Suprapubic skin (tissue), 4 donors: ENCODE results near the gene AFG1L. TPM values are rescaled to one million over a fixed set of nuclear protein-coding genes. Genes with fewer than 3 reads are reported as not detected.
"Not testable (repeated sequence)": the region's sequence is repeated elsewhere in the genome, so short reads cannot be mapped to it uniquely, and the experiment has no call there.

Experiments
- DNase-seq, 2 donors: peaks; one replicate each; pipeline ENCODE4 v3.0.0-alpha.2; 2019; ENCODE audit warnings: low spot score in 2 of 2
- H3K27ac ChIP-seq: fragments of 200-600 bp; sonication (generic); one replicate; pipeline ENCODE4 v1.5.1; 2019
- H3K27me3 ChIP-seq: fragments of 200-600 bp; sonication (generic); one replicate; pipeline ENCODE4 v1.5.1; 2019
- H3K36me3 ChIP-seq: fragments of 200-600 bp; sonication (generic); one replicate; pipeline ENCODE4 v1.5.1; 2019
- H3K4me1 ChIP-seq: fragments of 200-600 bp; sonication (generic); one replicate; pipeline ENCODE4 v1.5.1; 2019
- H3K4me3 ChIP-seq: fragments of 200-600 bp; sonication (generic); one replicate; pipeline ENCODE4 v1.5.1; 2019; ENCODE audit warnings: mild to moderate bottlenecking
- H3K9me3 ChIP-seq: fragments of 200-600 bp; sonication (generic); one replicate; pipeline ENCODE4 v1.5.1; 2019
- CTCF ChIP-seq, 2 donors: fragments of 200-600 bp in 1 of 2; fragments of 450-650 bp in 1 of 2; sonication (generic) in 1 of 2; IDR thresholded peaks; one replicate each; pipeline ENCODE4 v1.5.1; 2016 to 2019; ENCODE audit warnings: antibody characterized with exemption in 2 of 2, mild to moderate bottlenecking in 1 of 2, moderate library complexity in 1 of 2
- EP300 ChIP-seq: sonication (generic); formaldehyde crosslinking; IDR thresholded peaks from one replicate; pipeline ENCODE4 v1.6.1; 2017; ENCODE audit warnings: antibody characterized with exemption
- POLR2A ChIP-seq, 2 donors: fragments of 450-650 bp; IDR thresholded peaks; one replicate each; pipeline ENCODE4 v1.6.1; 2017; ENCODE audit warnings: antibody characterized with exemption in 2 of 2, mild to moderate bottlenecking in 2 of 2, moderate library complexity in 2 of 2
- POLR2AphosphoS5 ChIP-seq, 3 donors: sonication (generic); formaldehyde crosslinking; IDR thresholded peaks; one replicate each; pipeline ENCODE4 v1.6.1; 2017; ENCODE audit warnings: antibody characterized with exemption in 3 of 3
- WGBS: methylation state at CpG from one replicate; pipeline ENCODE4 v1.1.5; 2018; 5-methylcytosine and 5-hydroxymethylcytosine counted together
- total RNA-seq, 4 donors: library from RNA; depleted of rRNA; stranded (reverse); fragments of >200 nt; gene quantifications; one replicate each; pipeline ENCODE4 v1.1.0, GENCODE V29; 2016

Gene AFG1L
- total RNA-seq, 4 donors from 2014 or later = 1.3 to 7.4 (median 3.0) TPM

GRCh38 chr6:108407904-108408827 is 113.3 kb downstream of the AFG1L start:
- Histone ChIP-seq H3K9me3 (no peaks in the 10 kb centered on the region), H3K27me3 (no peaks in the 10 kb centered on the region), H3K4me1 (no peaks in the 10 kb centered on the region), H3K36me3 (no peaks in the 10 kb centered on the region), H3K4me3 (no peak overlapping the region), H3K27ac (no peak overlapping the region)
- WGBS = 70% methylated on average over 3 of the region's 3 CpGs
- TF ChIP-seq POLR2AphosphoS5 (IDR thresholded peaks at IDR 0.05) (no peak), POLR2A (IDR thresholded peaks at IDR 0.05) (no peak), CTCF (IDR thresholded peaks at IDR 0.05) (no peak), EP300 (no peak)
- DNase-seq = no peak

GRCh38 chr6:108408861-108409260 is 114.0 kb downstream of the AFG1L start:
- TF ChIP-seq CTCF (IDR thresholded peaks at IDR 0.05) (no peak), EP300 (no peak)
- Histone ChIP-seq H3K27ac (no peak overlapping the region), H3K4me3 (no peak overlapping the region), H3K36me3 (no peaks in the 10 kb centered on the region), H3K9me3 (no peaks in the 10 kb centered on the region), H3K27me3 (no peaks in the 10 kb centered on the region), H3K4me1 (no peaks in the 10 kb centered on the region)
- WGBS = 74% methylated on average over 3 of the region's 3 CpGs
- no peak for DNase-seq

GRCh38 chr6:108416047-108416833 is 121.4 kb downstream of the AFG1L start:
- H3K9me3 ChIP-seq, H3K36me3 ChIP-seq, H3K4me1 ChIP-seq, H3K27me3 ChIP-seq, H3K4me3 ChIP-seq, DNase-seq, H3K27ac ChIP-seq: not testable (repeated sequence)
- WGBS = 76% methylated on average over 5 of the region's 5 CpGs

GRCh38 chr6:108417027-108417426 is 122.2 kb downstream of the AFG1L start:
- Histone ChIP-seq H3K9me3 (no peaks in the 10 kb centered on the region), H3K27me3 (no peaks in the 10 kb centered on the region), H3K4me1 (no peaks in the 10 kb centered on the region), H3K4me3 (no peak overlapping the region), H3K36me3 (no peaks in the 10 kb centered on the region), H3K27ac (no peak overlapping the region)
- 80% methylated on average over 6 of the region's 6 CpGs for WGBS
- TF ChIP-seq POLR2AphosphoS5 (IDR thresholded peaks at IDR 0.05) (no peak), EP300 (no peak), CTCF (IDR thresholded peaks at IDR 0.05) (no peak), POLR2A (IDR thresholded peaks at IDR 0.05) (no peak)
- no peak for DNase-seq

GRCh38 chr6:108419474-108419873 is 124.6 kb downstream of the AFG1L start:
- Histone ChIP-seq H3K36me3 (no peaks in the 10 kb centered on the region), H3K4me3 (no peak overlapping the region), H3K4me1 (no peaks in the 10 kb centered on the region), H3K27ac (no peak overlapping the region), H3K27me3 (no peaks in the 10 kb centered on the region), H3K9me3 (no peaks in the 10 kb centered on the region)
- TF ChIP-seq CTCF (IDR thresholded peaks at IDR 0.05) = no peak
- TF ChIP-seq EP300 = no peak
- TF ChIP-seq POLR2AphosphoS5 (IDR thresholded peaks at IDR 0.05) = no peak
- TF ChIP-seq POLR2A (IDR thresholded peaks at IDR 0.05) = no peak
- 92% methylated on average over 1 of the region's 1 CpG for WGBS
- no peak for DNase-seq
